Liver (tissue), 9 donors: ENCODE measurements around the gene QKI. TPM values are rescaled to one million over a fixed set of nuclear protein-coding genes. Genes with fewer than 3 reads are reported as not detected.

ENCODE experiments used
- DNase-seq: peaks from one replicate; pipeline ENCODE4 v3.0.0-alpha.2; 2017; ENCODE audit warnings: low spot score
- H3K27ac ChIP-seq, 2 donors: one replicate each; pipeline ENCODE4 v1.7.0; 2013; ENCODE audit warnings: inconsistent platforms in 2 of 2, low read length in 2 of 2, control low read depth in 1 of 2, low read depth in 1 of 2, mild to moderate bottlenecking in 1 of 2
- H3K27me3 ChIP-seq, 4 donors: one replicate each; pipeline versions ENCODE4 v1.6.1 to v1.7.0; 2013; ENCODE audit warnings: low read length in 3 of 4, inconsistent platforms in 1 of 4, mild to moderate bottlenecking in 1 of 4, moderate library complexity in 1 of 4; ENCODE audit not compliant: control insufficient read depth in 4 of 4, insufficient read depth in 4 of 4
- H3K36me3 ChIP-seq, 4 donors: one replicate each; pipeline versions ENCODE4 v1.6.1 to v1.7.0; 2013; ENCODE audit warnings: low read length in 3 of 4, mild to moderate bottlenecking in 3 of 4, low read depth in 1 of 4, moderate library complexity in 1 of 4; ENCODE audit not compliant: control insufficient read depth in 4 of 4, insufficient read depth in 3 of 4
- H3K4me1 ChIP-seq, 4 donors: one replicate each; pipeline versions ENCODE4 v1.6.1 to v1.7.0; 2013; ENCODE audit warnings: low read length in 3 of 4, mild to moderate bottlenecking in 3 of 4, moderate library complexity in 1 of 4; ENCODE audit not compliant: control insufficient read depth in 4 of 4, insufficient read depth in 4 of 4
- H3K4me3 ChIP-seq, 3 donors: one replicate each; pipeline versions ENCODE4 v1.6.1 to v1.7.0; 2013; ENCODE audit warnings: low read length in 3 of 3, control low read depth in 1 of 3, low read depth in 1 of 3, mild to moderate bottlenecking in 1 of 3
- H3K9ac ChIP-seq, 2 donors: one replicate each; pipeline ENCODE4 v1.7.0; 2013; ENCODE audit warnings: low read length in 2 of 2, mild to moderate bottlenecking in 2 of 2, moderate library complexity in 2 of 2, control low read depth in 1 of 2, low read depth in 1 of 2
- H3K9me3 ChIP-seq, 4 donors: one replicate each; pipeline versions ENCODE4 v1.6.1 to v1.7.0; 2013; ENCODE audit warnings: low read length in 3 of 4; ENCODE audit not compliant: control insufficient read depth in 4 of 4
- ATF3 ChIP-seq: IDR thresholded peaks from 2 replicates; pipeline ENCODE4 v1.6.1; 2016; ENCODE audit warnings: antibody characterized with exemption
- CTCF ChIP-seq: fragments of 150-350 bp; IDR thresholded peaks from 2 replicates; pipeline ENCODE4 v1.5.1; 2017; ENCODE audit warnings: improper control_type of control experiment, low read depth, low read length; ENCODE audit not compliant: missing input control
- EGR1 ChIP-seq, 2 donors: IDR thresholded peaks; 2 replicates each; pipeline ENCODE4 v1.6.1; 2016 to 2018; ENCODE audit warnings: antibody characterized with exemption in 2 of 2, low read depth in 2 of 2
- FOXA1 ChIP-seq: IDR thresholded peaks from 2 replicates; pipeline ENCODE4 v1.6.1; 2016; ENCODE audit warnings: antibody characterized with exemption
- FOXA2 ChIP-seq: IDR thresholded peaks from 2 replicates; pipeline ENCODE4 v1.6.1; 2016; ENCODE audit warnings: antibody characterized with exemption
- GABPA ChIP-seq, 2 donors: IDR thresholded peaks in 1 of 2; conservative IDR thresholded peaks in 1 of 2; 2 replicates each; pipeline ENCODE4 v1.6.1; 2016; ENCODE audit warnings: antibody characterized with exemption in 2 of 2, mild to moderate bottlenecking in 1 of 2, moderate library complexity in 1 of 2
- HNF4A ChIP-seq, 2 donors: conservative IDR thresholded peaks; 2 replicates each; pipeline ENCODE4 v1.6.1; 2016; ENCODE audit warnings: antibody characterized with exemption in 2 of 2, mild to moderate bottlenecking in 2 of 2
- HNF4G ChIP-seq: IDR thresholded peaks from 2 replicates; pipeline ENCODE4 v1.6.1; 2016; ENCODE audit warnings: antibody characterized with exemption
- JUND ChIP-seq, 2 donors: IDR thresholded peaks; 2 replicates each; pipeline ENCODE4 v1.6.1; 2016; ENCODE audit warnings: antibody characterized with exemption in 2 of 2
- MAX ChIP-seq: IDR thresholded peaks from 2 replicates; pipeline ENCODE4 v1.6.1; 2016; ENCODE audit warnings: antibody characterized with exemption
- NR2F2 ChIP-seq: IDR thresholded peaks from 2 replicates; pipeline ENCODE4 v1.6.1; 2016; ENCODE audit warnings: antibody characterized with exemption
- RAD21 ChIP-seq, 2 donors: IDR thresholded peaks; 2 replicates each; pipeline ENCODE4 v1.6.1; 2016; ENCODE audit warnings: antibody characterized with exemption in 2 of 2, mild to moderate bottlenecking in 2 of 2
- REST ChIP-seq: IDR thresholded peaks from 2 replicates; pipeline ENCODE4 v1.6.1; 2016; ENCODE audit warnings: antibody characterized with exemption, mild to moderate bottlenecking
- RXRA ChIP-seq, 2 donors: IDR thresholded peaks; 2 replicates each; pipeline ENCODE4 v1.6.1; 2017 to 2018; ENCODE audit warnings: antibody characterized with exemption in 2 of 2, mild to moderate bottlenecking in 1 of 2
- SP1 ChIP-seq: IDR thresholded peaks from 2 replicates; pipeline ENCODE4 v1.6.1; 2018; ENCODE audit warnings: antibody characterized with exemption, mild to moderate bottlenecking
- TAF1 ChIP-seq: conservative IDR thresholded peaks from 2 replicates; pipeline ENCODE4 v1.6.1; 2016; ENCODE audit warnings: antibody characterized with exemption, mild to moderate bottlenecking
- YY1 ChIP-seq: IDR thresholded peaks from 2 replicates; pipeline ENCODE4 v1.6.1; 2016; ENCODE audit warnings: antibody characterized with exemption, mild to moderate bottlenecking
- ZBTB33 ChIP-seq: IDR thresholded peaks from 2 replicates; pipeline ENCODE4 v1.6.1; 2016; ENCODE audit warnings: antibody characterized with exemption
- WGBS: extraction: QIAGEN DNeasy Blood & Tissue Kit; methylation state at CpG from one replicate; pipeline ENCODE4 v1.1.7; 2013; 5-methylcytosine and 5-hydroxymethylcytosine counted together
- polyA plus RNA-seq, 2 donors: library from polyadenylated mRNA; stranded (reverse) in 1 of 2; unstranded in 1 of 2; fragments of 200-250 nt in 1 of 2; fragments of >200 nt in 1 of 2; fragmentation: Nextera tagmentation in 1 of 2; extraction: Ambion mirVana in 1 of 2; gene quantifications; one replicate each; pipeline versions ENCODE4 v1.2.1 to v1.2.3, GENCODE V29; 2013 to 2015
- total RNA-seq, 2 donors: library from RNA; depleted of rRNA; stranded (reverse); fragments of >200 nt; gene quantifications; one replicate each; pipeline ENCODE4 v1.2.3, GENCODE V29; 2014
- donor health status: healthy.
- donor health status: healthy.
- donor health status: healthy.
- donor health status: healthy.
- donor health status: healthy.

QKI gene
- total and polyA plus RNA-seq, 4 donors = 22.7 to 97.0 (median 56.3) TPM

- no peak for DNase-seq
- no peak for TF ChIP-seq HNF4G
- no peak for TF ChIP-seq GABPA (IDR thresholded peaks at IDR 0.05 in 1 of 2, conservative IDR thresholded peaks at IDR 0.05 in 1 of 2)
- TF ChIP-seq REST = no peak
- TF ChIP-seq JUND (IDR thresholded peaks at IDR 0.05) = no peak
- no peak for TF ChIP-seq ATF3
- TF ChIP-seq FOXA2 = no peak
- TF ChIP-seq NR2F2 = no peak
- no peak for TF ChIP-seq SP1
- H3K27ac ChIP-seq = no peak overlapping the region
- H3K9me3 ChIP-seq = no peaks in the 10 kb centered on the region
- no peaks in the 10 kb centered on the region for H3K36me3 ChIP-seq
- WGBS = 87% methylated on average over 9 of the region's 9 CpGs
- no peak overlapping the region for H3K4me3 ChIP-seq
- no peak overlapping the region for H3K9ac ChIP-seq
- no peaks in the 10 kb centered on the region for H3K27me3 ChIP-seq
- H3K4me1 ChIP-seq = no peaks in the 10 kb centered on the region
These were observed 41.3 kb upstream of the QKI start for GRCh38 chr6:163373240-163373639.

- H3K4me1 ChIP-seq = no peaks in the 10 kb centered on the region
- no peak for DNase-seq
- H3K4me3 ChIP-seq = no peak overlapping the region
- no peaks in the 10 kb centered on the region for H3K27me3 ChIP-seq
- H3K9ac ChIP-seq = no peak overlapping the region
- H3K36me3 ChIP-seq = no peaks in the 10 kb centered on the region
- no peak overlapping the region for H3K27ac ChIP-seq
- WGBS = 93% methylated on average over 10 of the region's 10 CpGs
- no peaks in the 10 kb centered on the region for H3K9me3 ChIP-seq
- TF ChIP-seq ATF3 (no peak), NR2F2 (no peak), RXRA (IDR thresholded peaks at IDR 0.05) (no peak), FOXA1 (no peak), CTCF (no peak), YY1 (no peak), EGR1 (IDR thresholded peaks at IDR 0.05; ENCODE audit: low read depth in 2 of 2) (no peak), HNF4G (no peak), SP1 (no peak), HNF4A (conservative IDR thresholded peaks at IDR 0.05) (no peak), TAF1 (no peak), JUND (IDR thresholded peaks at IDR 0.05) (no peak), ZBTB33 (no peak), RAD21 (IDR thresholded peaks at IDR 0.05) (no peak), MAX (no peak), FOXA2 (no peak)
These were observed 39.2 kb upstream of the QKI start for GRCh38 chr6:163375361-163375760.
